ENCODE results near the gene CALM1. TPM values are rescaled to one million over a fixed set of nuclear protein-coding genes. Genes with fewer than 3 reads are reported as not detected.
"Not testable (repeated sequence)": the region's sequence is repeated elsewhere in the genome, so short reads cannot be mapped to it uniquely, and the experiment has no call there.

CALM1 gene
- total RNA-seq, 1 experiment from 2014 or later: 122 TPM

- no peak for TF ChIP-seq CTCF (IDR thresholded peaks at IDR 0.05; ENCODE audit: unreplicated experiment)
- POLR2A ChIA-PET: no interaction called here
- no peaks in the 10 kb centered on the region for H3K27me3 Mint-ChIP-seq (ENCODE audit: insufficient read depth, unreplicated experiment)
- CTCF ChIA-PET: interaction anchor here (0.6 kb wide), 1 partner anchor 138 kb away, joined by 4 read pairs; the partner anchor contains the start of gene PSMC1
- peaks cover 12% of the 10 kb centered on the region for H3K36me3 Mint-ChIP-seq (ENCODE audit: insufficient read depth, unreplicated experiment)
- no peak overlapping the region for H3K27ac Mint-ChIP-seq (ENCODE audit: low read depth, unreplicated experiment)
- DNase-seq (ENCODE audit: unreplicated experiment): no peak
- H3K9me3 Mint-ChIP-seq (ENCODE audit: unreplicated experiment): no peaks in the 10 kb centered on the region
- intact Hi-C loops (cut with micrococcal nuclease): loop anchor here (10.0 kb wide), 1 partner anchor 439 kb away; the partner anchor contains the start of genes EFCAB11 and TDP1
- no peak overlapping the region for H3K4me3 Mint-ChIP-seq (ENCODE audit: unreplicated experiment)
- no peaks in the 10 kb centered on the region for H3K4me1 Mint-ChIP-seq (ENCODE audit: insufficient read depth, unreplicated experiment)
- BruUV-seq (replicated peaks): no TSS peak
These were observed 2.9 kb upstream of the CALM1 start for GRCh38 chr14:90393966-90394365.

- H3K9me3 Mint-ChIP-seq (ENCODE audit: unreplicated experiment); POLR2A ChIA-PET; BruUV-seq (replicated peaks); H3K4me1 Mint-ChIP-seq (ENCODE audit: insufficient read depth, unreplicated experiment); H3K27ac Mint-ChIP-seq (ENCODE audit: low read depth, unreplicated experiment); H3K4me3 Mint-ChIP-seq (ENCODE audit: unreplicated experiment); H3K27me3 Mint-ChIP-seq (ENCODE audit: insufficient read depth, unreplicated experiment); DNase-seq (ENCODE audit: unreplicated experiment): not testable (repeated sequence)
- peaks cover 12% of the 10 kb centered on the region for H3K36me3 Mint-ChIP-seq (ENCODE audit: insufficient read depth, unreplicated experiment)
- intact Hi-C loops (cut with micrococcal nuclease): loop anchor here (10.0 kb wide), 1 partner anchor 440 kb away; the partner anchor contains the start of genes EFCAB11 and TDP1
- CTCF ChIA-PET: interaction anchor here (0.6 kb wide), 1 partner anchor 139 kb away, joined by 4 read pairs; the partner anchor contains the start of gene PSMC1
These were observed 2.0 kb upstream of the CALM1 start for GRCh38 chr14:90394782-90395181.

- Mint-ChIP-seq H3K36me3 (ENCODE audit: insufficient read depth, unreplicated experiment) (peaks cover 37% of the 10 kb centered on the region), H3K4me3 (ENCODE audit: unreplicated experiment) (peak overlapping the region; percentile 80), H3K27me3 (ENCODE audit: insufficient read depth, unreplicated experiment) (no peaks in the 10 kb centered on the region), H3K9me3 (ENCODE audit: unreplicated experiment) (no peaks in the 10 kb centered on the region), H3K4me1 (ENCODE audit: insufficient read depth, unreplicated experiment) (peaks cover 10% of the 10 kb centered on the region), H3K27ac (ENCODE audit: low read depth, unreplicated experiment) (peak overlapping the region; percentile 46)
- no peak for TF ChIP-seq CTCF (IDR thresholded peaks at IDR 0.05; ENCODE audit: unreplicated experiment)
- BruUV-seq (replicated peaks): no TSS peak
- ChIA-PET POLR2A (interaction anchor here (0.5 to 2.2 kb wide), 28 partner anchors 9 to 891 kb away, joined by 3 to 38 read pairs (median 4); partner anchors contain the start of genes NRDE2, PSMC1, RPS6KA5 and TTC7B), CTCF (interaction anchor here (0.6 to 1.3 kb wide), 9 partner anchors 11 to 1084 kb away, joined by 3 to 7 read pairs (median 3); no protein-coding TSS in a partner anchor)
- DNase-seq (ENCODE audit: unreplicated experiment): peak; percentile 51
- intact Hi-C loops (cut with micrococcal nuclease): loop anchor here (1.0 to 10.0 kb wide), 4 partner anchors 96 to 503 kb away; partner anchors contain the start of genes EFCAB11 and TDP1
These were observed 841 bp downstream of the CALM1 start for GRCh38 chr14:90397425-90398314.

- peak; percentile 34 for DNase-seq (ENCODE audit: unreplicated experiment)
- peak overlapping the region; percentile 46 for H3K27ac Mint-ChIP-seq (ENCODE audit: low read depth, unreplicated experiment)
- intact Hi-C loops (cut with micrococcal nuclease): loop anchor here (2.0 to 10.0 kb wide), 3 partner anchors 360 to 502 kb away; partner anchors contain the start of genes EFCAB11 and TDP1
- no peaks in the 10 kb centered on the region for H3K9me3 Mint-ChIP-seq (ENCODE audit: unreplicated experiment)
- peaks cover 44% of the 10 kb centered on the region for H3K36me3 Mint-ChIP-seq (ENCODE audit: insufficient read depth, unreplicated experiment)
- H3K4me1 Mint-ChIP-seq (ENCODE audit: insufficient read depth, unreplicated experiment): peaks cover 10% of the 10 kb centered on the region
- BruUV-seq (replicated peaks): no TSS peak
- H3K27me3 Mint-ChIP-seq (ENCODE audit: insufficient read depth, unreplicated experiment): no peaks in the 10 kb centered on the region
- TF ChIP-seq CTCF (IDR thresholded peaks at IDR 0.05; ENCODE audit: unreplicated experiment): no peak
- H3K4me3 Mint-ChIP-seq (ENCODE audit: unreplicated experiment): peak overlapping the region; percentile 80
- ChIA-PET CTCF (interaction anchor here (0.5 to 10.0 kb wide), 11 partner anchors 22 to 1688 kb away, joined by 3 to 158 read pairs (median 3); no protein-coding TSS in a partner anchor), POLR2A (interaction anchor here (1.3 to 3.3 kb wide), 2 partner anchors 299 to 360 kb away, joined by 7 to 26 read pairs; no protein-coding TSS in a partner anchor)
These were observed 1.5 kb downstream of the CALM1 start for GRCh38 chr14:90398315-90398839.

Measured in MCF 10A (cell line).